Endodermal cell (in vitro differentiated cells): ENCODE data around the gene ABTB2. TPM values are rescaled to one million over a fixed set of nuclear protein-coding genes. Genes with fewer than 3 reads are reported as not detected.

Source experiments
- DNase-seq: peaks from one replicate; pipeline ENCODE4 v3.0.0-alpha.2; 2017
- H3K27ac ChIP-seq: 2 replicates; pipeline ENCODE4 v1.5.1; 2013; ENCODE audit warnings: mild to moderate bottlenecking, low read depth, low read length, moderate library complexity
- H3K27me3 ChIP-seq: 2 replicates; pipeline ENCODE4 v1.6.1; 2013; ENCODE audit warnings: mild to moderate bottlenecking, low read length, moderate library complexity; ENCODE audit not compliant: insufficient read depth, control insufficient read depth, poor library complexity, severe bottlenecking
- H3K36me3 ChIP-seq: 2 replicates; pipeline ENCODE4 v1.7.0; 2013; ENCODE audit warnings: mild to moderate bottlenecking, low read length, moderate library complexity; ENCODE audit not compliant: control insufficient read depth, insufficient read depth
- H3K4me1 ChIP-seq: one replicate; pipeline ENCODE4 v1.7.0; 2013; ENCODE audit warnings: low read length; ENCODE audit not compliant: control insufficient read depth, insufficient read depth
- H3K4me3 ChIP-seq: 2 replicates; pipeline ENCODE4 v1.5.1; 2013; ENCODE audit warnings: mild to moderate bottlenecking, low read length, moderate library complexity
- H3K9ac ChIP-seq: 2 replicates; pipeline ENCODE4 v1.6.1; 2013; ENCODE audit warnings: mild to moderate bottlenecking, low read length, moderate library complexity; ENCODE audit not compliant: poor library complexity, severe bottlenecking; ENCODE audit errors: extremely low read depth
- H3K9me3 ChIP-seq: 2 replicates; pipeline ENCODE4 v1.6.1; 2013; ENCODE audit warnings: mild to moderate bottlenecking, low read length, moderate library complexity; ENCODE audit not compliant: control insufficient read depth
- H3K27ac Mint-ChIP-seq: 2 replicates; pipeline ENCODE4 v1.8.0; 2020; ENCODE audit warnings: mixed read lengths
- H3K27me3 Mint-ChIP-seq: 2 replicates; pipeline ENCODE4 v1.8.0; 2021; ENCODE audit warnings: mild to moderate bottlenecking, mixed read lengths; ENCODE audit not compliant: insufficient read depth
- H3K36me3 Mint-ChIP-seq: 2 replicates; pipeline ENCODE4 v1.8.0; 2020; ENCODE audit warnings: low read depth, mixed read lengths
- H3K4me1 Mint-ChIP-seq: 2 replicates; pipeline ENCODE4 v1.8.0; 2020; ENCODE audit warnings: mixed read lengths
- H3K4me3 Mint-ChIP-seq: 2 replicates; pipeline ENCODE4 v1.8.0; 2020; ENCODE audit warnings: mild to moderate bottlenecking, moderate library complexity, mixed read lengths
- H3K9me3 Mint-ChIP-seq: 2 replicates; pipeline ENCODE4 v1.8.0; 2020; ENCODE audit warnings: mild to moderate bottlenecking, mixed read lengths
- CTCF ChIP-seq: fragments of 200-600 bp; sonication (generic); conservative IDR thresholded peaks from 2 replicates; pipeline ENCODE4 v1.5.0; 2021; ENCODE audit warnings: antibody characterized with exemption, mild to moderate bottlenecking
- WGBS, 2 experiments: methylation state at CpG; one replicate each; pipeline versions ENCODE4 v1.1.5 to v1.1.7; 2013; ENCODE audit warnings: missing lambda C conversion rate in 2 of 2, mixed read lengths in 1 of 2; ENCODE audit not compliant: insufficient coverage in 1 of 2, insufficient read length in 1 of 2; 5-methylcytosine and 5-hydroxymethylcytosine counted together
- total RNA-seq, 2 donors: library from RNA; stranded (reverse); fragmentation: NEBNext Ultra II Directional in 1 of 2; extraction: Animal tissue kit (Norgen Biotek cat#: 25700) in 1 of 2; gene quantifications; 2 replicates in 1 of 2; 3 replicates in 1 of 2; pipeline ENCODE4 v1.2.1, GENCODE V29; 2021

The ABTB2 gene
- total RNA-seq, 2 donors from 2014 or later = 2.9 to 5.2 TPM

- no peaks in the 10 kb centered on the region for H3K9me3 Mint-ChIP-seq
- Histone ChIP-seq H3K27me3 (peaks cover 19% of the 10 kb centered on the region), H3K36me3 (no peaks in the 10 kb centered on the region), H3K9ac (no peak overlapping the region), H3K4me1 (no peaks in the 10 kb centered on the region), H3K27ac (no peak overlapping the region), H3K4me3 (peak overlapping the region; percentile 90), H3K9me3 (no peaks in the 10 kb centered on the region)
- peak; percentile 49 for TF ChIP-seq CTCF
- peaks cover 37% of the 10 kb centered on the region for H3K27me3 Mint-ChIP-seq
- H3K27ac Mint-ChIP-seq = no peak overlapping the region
- 0 to 24% methylated on average over 2 to 7 of the region's 7 CpGs for WGBS, 2 experiments
- H3K4me1 Mint-ChIP-seq = peaks cover 28% of the 10 kb centered on the region
- H3K4me3 Mint-ChIP-seq = peak overlapping the region; percentile 66
- DNase-seq = peak; percentile 69
- no peaks in the 10 kb centered on the region for H3K36me3 Mint-ChIP-seq
These were observed 1.7 kb downstream of the ABTB2 start for GRCh38 chr11:34356130-34356529.

GRCh38 chr11:34355726-34356125 is 2.1 kb downstream of the ABTB2 start:
- Mint-ChIP-seq H3K36me3 (no peaks in the 10 kb centered on the region), H3K27ac (no peak overlapping the region), H3K27me3 (peaks cover 33% of the 10 kb centered on the region), H3K9me3 (no peaks in the 10 kb centered on the region), H3K4me3 (peak overlapping the region; percentile 66), H3K4me1 (peaks cover 28% of the 10 kb centered on the region)
- Histone ChIP-seq H3K4me1 (no peaks in the 10 kb centered on the region), H3K27ac (no peak overlapping the region), H3K36me3 (peaks cover 4% of the 10 kb centered on the region), H3K9ac (no peak overlapping the region), H3K27me3 (peaks cover 19% of the 10 kb centered on the region), H3K9me3 (no peaks in the 10 kb centered on the region), H3K4me3 (peak overlapping the region; percentile 90)
- no peak for TF ChIP-seq CTCF
- WGBS, 2 experiments = 38 to 40% methylated on average over 1 to 3 of the region's 3 CpGs
- no peak for DNase-seq

GRCh38 chr11:34354782-34355181 is 3.0 kb downstream of the ABTB2 start:
- Mint-ChIP-seq H3K27ac (no peak overlapping the region), H3K4me1 (peaks cover 28% of the 10 kb centered on the region), H3K27me3 (peaks cover 31% of the 10 kb centered on the region), H3K9me3 (no peaks in the 10 kb centered on the region), H3K36me3 (no peaks in the 10 kb centered on the region), H3K4me3 (no peak overlapping the region)
- no peaks in the 10 kb centered on the region for H3K4me1 ChIP-seq
- no peak overlapping the region for H3K27ac ChIP-seq
- no peak for DNase-seq
- H3K9ac ChIP-seq = no peak overlapping the region
- no peaks in the 10 kb centered on the region for H3K9me3 ChIP-seq
- peaks cover 14% of the 10 kb centered on the region for H3K27me3 ChIP-seq
- no peak for TF ChIP-seq CTCF
- peak overlapping the region; percentile 90 for H3K4me3 ChIP-seq
- H3K36me3 ChIP-seq = peaks cover 6% of the 10 kb centered on the region
